HG03558 (cell line): Measurements from ENCODE around the gene SMURF2.

Experiments
- ATAC-seq: cut with Tn5 transposase; IDR thresholded peaks from one replicate; pipeline ENCODE4 v1.9.1; 2021; ENCODE audit warnings: moderate number of reproducible peaks; ENCODE audit not compliant: unreplicated experiment; ENCODE audit errors: extremely low read depth

Gene SMURF2

GRCh38 chr17:64547319-64547718 is 114.8 kb downstream of the SMURF2 start:
- ATAC-seq, result no peak

- ATAC-seq, result no peak
Measured at GRCh38 chr17:64546716-64547115, 115.4 kb downstream of the SMURF2 start.

- ATAC-seq, result no peak
Measured at GRCh38 chr17:64544742-64545141, 117.4 kb downstream of the SMURF2 start.

DNA sequence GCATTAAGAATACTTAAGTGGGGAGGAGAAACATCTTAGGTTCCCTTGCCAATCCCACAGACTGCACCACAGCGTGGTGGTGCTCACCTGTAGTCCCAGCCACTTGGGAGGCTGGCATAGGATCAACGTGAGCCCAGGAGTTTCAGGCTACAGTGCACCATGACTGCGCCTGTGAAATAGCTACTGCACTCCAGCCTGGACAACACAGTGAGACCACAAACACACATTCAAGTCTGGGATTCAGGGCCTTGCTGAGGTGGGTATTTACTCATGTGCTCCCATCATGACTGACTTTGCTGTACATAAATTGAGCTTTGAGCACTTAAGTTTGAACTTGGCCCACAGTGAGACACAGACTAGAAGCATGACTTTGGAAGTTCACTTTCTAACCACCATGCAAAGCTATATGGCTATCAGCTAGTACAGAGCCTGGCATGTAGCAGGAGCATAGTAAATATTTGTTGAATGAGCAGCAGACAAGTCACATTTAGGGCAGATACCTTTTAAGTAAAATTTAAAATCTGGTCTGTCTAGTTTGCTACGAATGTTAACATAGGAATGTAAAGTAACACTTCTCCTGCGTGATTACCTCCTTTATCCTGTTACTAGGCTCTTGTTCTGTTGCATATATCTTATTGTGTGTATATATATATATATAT is 121.9 kb downstream of the SMURF2 start:
- ATAC-seq, result no peak

DNA sequence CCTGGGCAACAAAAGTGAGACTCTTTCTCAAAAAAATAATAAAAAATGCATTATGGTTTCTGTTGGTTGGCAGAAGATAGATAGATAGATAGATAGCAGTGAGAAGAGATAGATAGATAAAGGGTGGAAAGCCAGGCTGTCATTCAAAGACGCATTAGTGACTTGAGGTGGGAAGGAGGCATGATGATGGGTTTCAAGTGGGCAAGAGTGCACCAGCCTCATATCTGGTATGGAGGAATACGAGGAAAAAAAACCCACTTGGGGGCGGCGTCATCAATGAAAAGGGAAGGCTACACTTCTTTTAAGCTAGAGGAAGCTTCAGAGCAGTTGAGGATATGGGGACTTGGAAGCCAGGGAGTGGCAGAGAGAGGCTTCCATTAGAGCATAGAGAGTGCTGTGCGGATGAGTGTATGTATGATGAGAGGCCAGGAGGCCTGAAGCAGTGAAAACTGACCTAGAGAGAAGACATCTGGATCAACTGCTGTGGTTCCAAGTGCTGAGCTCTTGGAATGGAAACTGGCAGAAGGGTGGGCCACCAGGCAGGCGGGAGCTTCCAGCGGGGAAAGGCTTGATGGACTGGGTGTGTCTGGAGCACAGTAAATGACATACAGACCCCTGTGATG is 123.5 kb downstream of the SMURF2 start:
- no peak for ATAC-seq

DNA sequence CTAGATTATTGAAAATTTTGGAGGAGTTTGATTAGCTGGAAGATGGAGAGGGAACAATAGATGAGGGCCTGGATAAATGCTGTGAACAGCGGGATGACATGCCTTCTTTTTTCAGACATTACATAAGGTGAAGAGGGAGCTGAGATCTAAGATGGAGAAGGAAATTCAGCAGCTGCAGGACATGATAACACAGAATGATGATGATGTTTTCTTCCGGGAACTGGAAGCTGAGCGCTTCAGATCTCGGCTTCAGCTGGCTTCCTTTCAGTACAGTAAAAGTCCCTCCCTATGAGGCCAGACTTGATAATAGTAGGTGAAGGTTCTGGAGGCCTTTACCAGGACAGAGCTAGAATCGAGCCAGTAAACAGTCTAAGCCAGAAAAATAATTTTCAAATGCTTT is 124.6 kb downstream of the SMURF2 start:
- ATAC-seq, result no peak

GRCh38 chr17:64536913-64537312 is 125.2 kb downstream of the SMURF2 start:
- no peak for ATAC-seq

DNA sequence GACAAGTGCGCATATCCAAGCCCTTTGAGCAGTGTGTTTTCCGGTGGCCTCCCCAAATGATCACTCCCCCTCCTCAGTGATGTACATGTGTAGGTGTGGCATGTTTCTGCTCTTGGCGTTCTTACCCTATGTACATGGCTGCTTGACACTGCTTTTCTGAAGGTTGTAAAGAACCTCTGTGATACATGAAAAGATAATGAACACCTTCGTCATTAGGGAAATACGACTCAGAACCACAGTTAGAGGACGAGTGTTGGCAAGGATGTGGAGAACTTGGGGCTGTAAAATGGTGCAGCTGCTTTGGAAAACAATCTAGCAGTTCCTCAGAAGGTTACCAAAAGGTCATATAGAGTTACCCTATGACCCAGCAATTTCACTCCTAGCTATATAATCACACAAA is 126.8 kb downstream of the SMURF2 start:
- no peak for ATAC-seq

- ATAC-seq, result no peak
Measured at GRCh38 chr17:64534187-64534586, 127.9 kb downstream of the SMURF2 start.

DNA sequence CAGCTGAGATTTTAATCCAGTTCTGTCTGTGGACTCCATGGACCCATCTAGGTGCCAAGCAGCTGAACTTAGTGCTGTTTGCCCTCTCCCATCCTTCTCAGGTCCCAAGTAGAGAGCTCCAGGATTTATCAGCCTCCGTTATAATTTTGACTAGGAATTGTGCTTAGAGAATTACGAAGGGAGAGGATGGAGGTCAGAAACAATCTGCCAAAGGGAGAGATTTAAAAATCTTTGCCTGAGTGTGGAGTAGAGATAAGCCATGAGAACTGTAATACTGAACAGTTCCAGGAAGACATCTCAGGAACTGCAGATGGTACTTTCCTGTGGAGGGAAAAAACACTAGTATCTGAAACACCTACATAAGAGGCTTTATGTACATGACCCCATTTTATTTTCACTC is 128.3 kb downstream of the SMURF2 start:
- ATAC-seq, result no peak

DNA sequence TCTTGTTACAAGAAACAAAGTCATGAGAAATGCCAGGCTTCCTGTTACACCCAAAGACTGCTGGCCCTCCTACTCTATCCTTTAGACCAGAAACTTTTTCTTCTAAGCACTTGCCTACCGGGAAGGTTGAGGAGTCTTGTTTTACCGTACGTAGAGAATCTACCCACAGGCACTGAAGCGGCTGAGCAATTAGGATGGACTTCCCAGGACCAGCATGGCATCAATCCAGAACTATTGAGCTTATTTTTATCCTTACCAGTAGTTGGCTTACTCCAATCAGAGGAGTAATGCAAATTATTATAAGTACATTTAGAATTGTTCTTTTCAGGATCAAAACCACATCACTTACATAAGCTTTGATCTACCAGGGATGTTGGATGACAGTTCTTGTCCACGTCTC is 129.7 kb downstream of the SMURF2 start:
- ATAC-seq, result no peak

GRCh38 chr17:64531955-64532371 is 130.1 kb downstream of the SMURF2 start:
- no peak for ATAC-seq

DNA sequence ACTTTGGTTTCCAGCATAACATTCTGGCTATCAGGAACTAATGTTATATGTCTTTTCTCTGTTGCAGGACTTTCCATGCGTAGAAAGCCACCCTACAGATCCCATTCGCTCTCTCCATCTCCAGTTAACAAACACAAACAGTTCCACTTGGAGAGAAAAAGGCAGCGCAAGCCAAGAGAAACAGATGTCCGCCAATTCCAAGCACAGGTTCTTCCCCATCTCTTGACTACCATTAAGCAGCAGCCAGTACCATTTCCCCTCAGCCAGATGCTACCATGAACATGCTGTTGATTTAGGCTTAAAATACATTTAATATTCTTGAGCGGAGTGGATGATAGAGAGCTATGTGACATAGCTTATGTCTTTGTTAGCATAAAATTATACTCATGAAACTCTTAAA is 132.9 kb downstream of the SMURF2 start:
- ATAC-seq, result no peak

GRCh38 chr17:64527914-64528313 is 134.2 kb downstream of the SMURF2 start:
- no peak for ATAC-seq

- no peak for ATAC-seq
Measured at GRCh38 chr17:64520359-64520758, 141.7 kb downstream of the SMURF2 start.

DNA sequence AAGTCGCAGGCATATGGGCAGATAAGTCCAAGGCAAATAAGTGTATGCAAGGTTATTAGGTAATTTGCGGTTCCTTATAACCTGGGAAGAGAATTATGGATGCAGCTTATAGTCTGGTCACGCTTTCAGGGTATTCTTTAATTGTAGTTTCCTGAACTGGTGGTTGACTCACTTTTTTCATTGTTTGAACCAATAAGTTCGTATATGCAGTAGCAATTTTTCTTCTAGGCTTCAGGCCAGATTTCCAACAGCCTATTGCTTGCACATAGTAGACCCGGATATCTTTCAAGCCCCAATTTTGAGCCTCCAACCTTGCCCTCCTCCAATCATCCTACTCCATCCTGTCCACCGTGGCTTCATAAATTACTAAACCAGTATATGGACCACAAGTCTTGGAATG is 142.5 kb downstream of the SMURF2 start:
- no peak for ATAC-seq

DNA sequence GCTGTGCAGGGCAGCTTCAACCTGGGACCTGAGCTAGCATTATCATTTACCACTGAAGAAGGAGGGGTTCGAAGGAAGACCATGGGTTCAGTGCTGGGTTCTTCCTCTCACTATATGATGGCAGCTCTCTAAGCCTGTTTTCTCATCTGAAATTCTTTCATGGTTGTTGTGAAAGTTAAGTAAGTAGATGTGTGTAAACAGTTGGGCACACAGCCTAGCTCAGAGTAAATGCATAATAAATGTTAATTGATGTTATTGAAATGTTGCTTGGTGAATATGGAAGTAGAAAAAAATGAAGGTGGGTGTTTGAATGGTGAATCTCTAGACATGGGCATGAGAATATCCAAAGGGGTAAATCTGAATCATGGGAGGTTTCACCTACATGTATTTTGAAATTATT is 146.3 kb downstream of the SMURF2 start:
- no peak for ATAC-seq

- no peak for ATAC-seq
Measured at GRCh38 chr17:64515419-64515818, 146.7 kb downstream of the SMURF2 start.

DNA sequence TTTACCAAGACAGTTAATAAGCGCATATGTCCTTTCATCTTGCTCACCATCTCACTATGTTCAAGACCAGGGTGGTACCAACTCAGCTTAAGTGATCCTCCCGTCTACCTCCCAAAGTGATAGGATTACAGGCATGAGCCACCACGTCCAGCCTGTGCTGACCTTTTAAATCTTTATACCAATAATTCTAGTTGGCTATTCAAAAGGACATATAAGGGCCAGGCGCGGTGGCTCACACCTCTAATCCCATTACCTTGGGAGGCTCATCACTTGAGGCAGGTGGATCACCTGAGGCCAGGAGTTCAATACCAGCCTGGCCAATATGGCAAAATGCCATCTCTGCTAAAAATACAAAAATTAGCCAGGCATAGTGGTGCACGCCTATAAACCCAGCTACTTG is 152.9 kb downstream of the SMURF2 start:
- ATAC-seq, result no peak

GRCh38 chr17:64508683-64509082 is 153.4 kb downstream of the SMURF2 start:
- no peak for ATAC-seq

- ATAC-seq, result peak; percentile 11
Measured at GRCh38 chr17:64507413-64507782, 154.7 kb downstream of the SMURF2 start.
